ENCODE data around the gene POP4. TPM values are rescaled to one million over a fixed set of nuclear protein-coding genes. Genes with fewer than 3 reads are reported as not detected.

Gene POP4
- total and polyA plus RNA-seq, 9 of the 15 experiments (the other 6 are each of a cell fraction or from before 2014, with no cell fraction given): 42.1 to 128 (median 99.0) TPM

- TF ChIP-seq NFE2L1 (tag; IDR thresholded peaks at IDR 0.05; ENCODE audit: borderline replicate concordance, low read depth) (no peak), HINFP (tag; conservative IDR thresholded peaks at IDR 0.05; ENCODE audit: low read depth) (peak; percentile 81), CREB5 (CRISPR knock-in tag; IDR thresholded peaks at IDR 0.05) (no peak), ZNF584 (CRISPR knock-in tag; IDR thresholded peaks at IDR 0.05; ENCODE audit: low read depth) (peak; percentile 61), NR4A1 (CRISPR knock-in tag; IDR thresholded peaks at IDR 0.05) (no peak), NR4A1 (tag; IDR thresholded peaks at IDR 0.05) (peak; percentile 91), ZBTB12 (CRISPR knock-in tag; IDR thresholded peaks at IDR 0.05) (no peak), ZBTB7A (IDR thresholded peaks at IDR 0.05; ENCODE audit: borderline replicate concordance, control insufficient read depth, low read depth, low read length) (no peak), TFAP4 (CRISPR knock-in tag; IDR thresholded peaks at IDR 0.05; ENCODE audit: borderline replicate concordance) (no peak), ARNT (IDR thresholded peaks at IDR 0.05) (no peak), ZNF586 (CRISPR knock-in tag; conservative IDR thresholded peaks at IDR 0.05) (no peak), HMG20A (CRISPR knock-in tag; conservative IDR thresholded peaks at IDR 0.05) (no peak), E2F4 (CRISPR knock-in tag; IDR thresholded peaks at IDR 0.05; ENCODE audit: low read depth) (no peak), CHAMP1 (IDR thresholded peaks at IDR 0.05) (no peak), NCOA2 (IDR thresholded peaks at IDR 0.05; ENCODE audit: partially characterized antibody in 2 of 2) (no peak), ZNF41 (CRISPR knock-in tag; conservative IDR thresholded peaks at IDR 0.05) (peak; percentile 81)
- TF ChIP-seq, protein P1, sequence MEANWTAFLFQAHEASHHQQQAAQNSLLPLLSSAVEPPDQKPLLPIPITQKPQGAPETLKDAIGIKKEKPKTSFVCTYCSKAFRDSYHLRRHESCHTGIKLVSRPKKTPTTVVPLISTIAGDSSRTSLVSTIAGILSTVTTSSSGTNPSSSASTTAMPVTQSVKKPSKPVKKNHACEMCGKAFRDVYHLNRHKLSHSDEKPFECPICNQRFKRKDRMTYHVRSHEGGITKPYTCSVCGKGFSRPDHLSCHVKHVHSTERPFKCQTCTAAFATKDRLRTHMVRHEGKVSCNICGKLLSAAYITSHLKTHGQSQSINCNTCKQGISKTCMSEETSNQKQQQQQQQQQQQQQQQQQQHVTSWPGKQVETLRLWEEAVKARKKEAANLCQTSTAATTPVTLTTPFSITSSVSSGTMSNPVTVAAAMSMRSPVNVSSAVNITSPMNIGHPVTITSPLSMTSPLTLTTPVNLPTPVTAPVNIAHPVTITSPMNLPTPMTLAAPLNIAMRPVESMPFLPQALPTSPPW (CRISPR knock-in tag; IDR thresholded peaks at IDR 0.05): no peak
Observed at GRCh38 chr19:29643361-29643935, 37.4 kb downstream of the POP4 start (continued).

Data from K562 (cell line).